Hematopoietic multipotent progenitor cell treated with erythropoietin and hydrocortisone succinate and interleukin-3 and kit ligand, for 17 days (in vitro differentiated cells): ENCODE measurements around the gene SESN3.
A peak's percentile ranks its signal among the peaks of the same experiment; 100 is the strongest.
"Not testable (repeated sequence)": the region's sequence is repeated elsewhere in the genome, so short reads cannot be mapped to it uniquely, and the experiment has no call there.

Experiments
- DNase-seq: peaks from one replicate; pipeline ENCODE4 v3.0.0-alpha.2; 2015; ENCODE audit warnings: low spot score

The SESN3 gene

DNA sequence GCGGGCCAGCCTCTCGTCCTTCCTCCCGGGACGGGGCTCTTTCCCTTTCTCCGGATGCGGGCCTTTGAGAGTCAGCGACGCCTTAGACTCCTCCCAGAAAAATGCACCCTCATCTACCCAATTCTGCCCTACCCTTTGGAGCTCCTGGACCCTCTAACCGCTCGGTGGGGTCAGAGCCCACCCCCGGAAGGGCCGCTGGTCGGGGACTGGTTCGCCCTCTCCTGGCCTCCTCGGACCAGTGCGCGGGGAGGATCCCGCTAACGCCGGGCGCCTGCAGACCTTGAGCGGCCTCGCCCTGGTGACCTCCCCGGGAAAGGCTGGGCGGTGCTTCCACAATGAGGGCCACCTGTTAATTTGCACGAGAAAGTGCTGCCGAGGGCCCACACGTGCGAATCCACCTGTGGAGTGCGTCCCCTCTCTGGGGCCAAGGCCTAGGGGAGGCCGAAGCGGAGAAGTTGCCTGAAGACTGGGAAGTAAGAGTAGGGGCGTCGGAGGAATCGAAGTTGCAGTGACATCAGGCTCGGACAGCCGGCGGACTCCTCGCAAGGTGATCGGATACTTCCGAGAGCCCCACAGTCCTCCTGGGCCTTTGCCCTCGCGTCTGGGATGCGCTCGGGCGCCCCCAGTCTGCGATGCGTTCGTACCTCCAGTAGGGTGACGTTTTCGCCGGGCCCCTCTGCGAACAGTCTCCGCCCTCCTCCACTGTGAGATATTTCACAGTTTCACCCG lies 79.9 kb downstream of the SESN3 start:
- DNase-seq: peak; percentile 97

DNA sequence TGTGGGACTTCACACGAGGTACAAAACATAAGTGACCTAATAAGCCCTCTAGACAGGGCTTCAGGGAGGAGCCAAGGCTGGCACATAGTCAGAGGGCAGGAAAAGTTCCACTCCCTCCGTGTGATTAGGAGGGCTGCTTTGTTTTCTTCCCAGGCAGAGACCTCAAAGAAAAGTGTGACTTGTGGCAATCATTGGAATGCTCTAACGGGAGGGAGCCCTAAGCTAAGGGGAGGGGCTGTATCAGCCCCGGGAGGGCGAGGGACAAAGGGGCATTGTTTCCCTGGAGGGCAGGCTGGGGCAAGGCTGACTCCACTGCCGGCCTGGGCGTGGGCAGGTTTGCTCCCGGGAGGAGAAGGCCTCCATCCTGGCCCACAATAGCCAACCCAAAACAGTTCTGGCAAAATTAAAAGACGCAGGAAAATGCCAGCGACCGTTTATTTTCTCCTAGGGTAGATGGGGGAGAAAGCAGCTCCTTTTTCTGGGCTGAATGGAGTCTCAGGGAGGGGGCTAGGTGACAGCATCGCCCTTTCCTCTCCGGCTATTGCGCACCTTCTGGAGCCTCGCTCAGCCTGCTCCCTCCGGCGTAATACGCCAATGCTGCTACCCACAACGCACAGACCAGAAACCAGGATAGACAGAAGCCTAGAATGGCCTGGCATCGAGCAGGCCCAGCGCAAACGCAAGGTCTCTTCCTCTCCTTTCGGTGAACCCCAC lies 81.2 kb downstream of the SESN3 start:
- DNase-seq: peak; percentile 73

DNA sequence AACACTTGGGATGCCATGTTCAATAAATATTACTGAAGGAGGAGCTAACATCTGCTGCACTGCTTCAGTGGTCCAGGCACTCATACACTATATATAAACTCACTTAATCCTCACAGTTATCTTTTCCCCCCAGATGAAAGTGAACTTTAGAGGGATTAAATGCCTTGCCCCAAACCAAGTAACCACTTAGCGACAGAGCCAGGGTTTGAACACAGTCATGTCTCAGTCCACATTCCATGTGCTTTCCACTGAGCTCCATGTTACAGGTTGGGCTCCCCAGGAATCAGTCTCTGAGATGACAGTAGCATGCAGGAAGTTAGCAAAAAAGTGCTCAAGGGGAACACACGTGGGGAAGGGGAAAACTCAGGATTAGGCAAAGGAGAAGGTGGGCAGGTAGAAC lies 82.1 kb downstream of the SESN3 start:
- peak; percentile 51 for DNase-seq

DNA sequence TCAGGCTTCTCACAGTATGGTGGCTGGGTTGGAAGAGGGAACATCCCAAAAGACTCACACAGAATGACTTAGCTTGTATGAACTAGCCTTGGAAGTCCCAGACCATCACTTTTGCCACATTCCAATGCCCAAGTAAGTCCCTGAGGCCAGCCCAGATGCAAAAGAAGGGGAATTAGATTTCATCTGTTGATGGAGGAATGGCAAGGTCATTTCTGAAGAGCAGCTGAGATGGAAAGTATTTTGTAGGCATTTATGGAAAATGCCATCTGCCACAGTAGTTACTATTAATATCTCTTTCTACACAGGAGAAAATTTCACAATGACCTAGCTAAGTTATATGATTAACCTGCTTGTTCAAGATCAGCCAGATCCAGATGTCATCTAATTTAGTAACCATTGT lies 82.6 kb downstream of the SESN3 start:
- peak; percentile 53 for DNase-seq

DNA sequence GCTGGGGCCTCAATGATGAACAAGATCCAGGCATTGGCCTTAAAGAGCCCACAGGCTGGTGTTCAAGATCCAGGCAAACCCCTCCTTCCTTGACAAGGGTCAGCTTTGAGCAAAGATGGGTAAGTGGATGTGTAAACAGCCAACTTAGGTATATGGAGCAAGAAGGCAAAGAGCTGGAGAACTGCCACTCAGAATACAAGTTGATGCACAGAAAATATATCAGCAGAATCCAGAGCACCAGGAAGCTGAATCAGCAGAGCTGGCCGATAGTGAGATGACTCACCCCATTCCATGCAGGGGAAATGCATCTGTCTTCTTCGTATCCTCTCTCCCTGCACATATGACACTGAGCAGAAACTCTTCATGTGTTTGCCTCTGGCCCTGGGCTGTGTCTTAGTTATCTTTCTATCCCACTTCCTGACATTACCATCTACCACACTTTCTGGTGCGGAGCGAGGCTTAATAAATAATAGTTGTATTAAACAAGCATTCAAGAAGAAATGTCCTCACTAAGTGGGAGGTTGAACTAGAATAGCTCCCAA lies 83.6 kb downstream of the SESN3 start:
- peak; percentile 93 for DNase-seq

DNA sequence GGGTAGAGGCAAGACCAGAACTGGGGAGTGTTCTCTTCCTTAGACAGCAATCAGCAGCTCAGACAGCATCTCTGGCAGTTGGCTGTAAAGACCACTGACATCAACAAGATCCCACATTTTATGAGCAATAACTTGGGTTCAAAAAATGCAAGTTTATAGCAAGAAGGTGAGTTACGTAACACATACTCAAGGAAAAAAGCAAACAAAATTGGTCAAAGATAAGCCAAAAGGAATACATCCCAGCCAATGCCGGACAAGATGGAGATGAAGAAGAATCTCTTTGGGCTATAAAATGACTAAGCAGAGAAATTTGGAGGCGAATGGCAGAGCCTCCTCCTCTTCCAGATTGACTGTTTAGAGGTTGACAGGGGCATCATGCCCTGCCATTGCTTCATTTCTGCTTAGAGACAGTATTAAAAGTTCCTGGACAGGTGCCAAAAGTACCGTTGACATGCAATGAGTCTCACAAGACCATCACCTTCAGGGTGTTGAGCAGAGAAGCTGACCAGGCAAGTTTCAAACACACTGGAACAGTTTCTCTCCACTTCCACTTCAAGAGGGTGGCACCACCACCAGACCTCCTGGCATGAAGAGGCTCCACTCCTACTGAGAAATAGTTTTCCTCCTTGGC lies 85.5 kb downstream of the SESN3 start:
- peak; percentile 70 for DNase-seq

DNA sequence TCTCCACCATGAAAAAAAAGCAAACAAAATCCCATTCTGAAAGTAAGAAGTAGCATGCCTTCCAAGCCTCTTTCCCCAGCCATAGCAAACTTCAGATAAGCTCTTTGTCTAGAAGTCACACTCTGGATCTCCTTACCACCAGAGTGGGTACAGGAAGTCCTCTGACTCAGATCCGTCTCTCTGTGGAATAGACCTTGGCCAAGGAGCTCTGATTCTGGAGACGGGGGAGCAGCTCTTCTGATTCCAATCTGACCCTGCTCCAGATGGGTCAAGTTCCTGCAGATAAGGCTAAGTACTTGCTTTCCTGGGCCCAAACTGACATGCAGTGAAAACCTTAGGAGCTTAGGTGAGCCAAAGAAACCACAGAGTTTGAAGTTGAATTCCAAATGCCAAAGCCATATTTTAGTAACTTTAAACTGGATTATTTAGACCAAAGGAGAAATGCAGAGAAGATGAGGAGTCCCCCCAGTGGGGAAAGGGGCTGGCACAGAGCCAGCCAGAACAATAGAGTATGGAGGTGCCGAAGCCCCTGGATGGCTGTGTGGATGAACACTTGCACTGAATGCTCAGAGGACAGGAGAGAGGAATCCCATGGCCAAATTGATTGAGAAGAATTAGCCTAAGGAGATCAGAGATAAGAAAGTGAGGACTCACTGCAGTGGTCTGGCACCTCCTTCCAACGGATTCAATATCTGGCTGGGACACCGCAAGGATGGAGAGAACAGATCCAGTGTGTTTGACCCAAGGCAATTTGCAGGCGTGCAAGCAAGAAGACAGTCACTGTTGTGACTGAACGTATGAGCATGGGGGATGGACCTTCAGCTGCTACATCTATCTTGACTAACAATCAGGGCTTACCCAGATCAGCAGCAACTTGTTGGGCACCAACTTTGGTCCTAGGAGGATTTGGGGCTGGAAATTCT lies 86.4 kb downstream of the SESN3 start:
- DNase-seq: peak; percentile 39

DNA sequence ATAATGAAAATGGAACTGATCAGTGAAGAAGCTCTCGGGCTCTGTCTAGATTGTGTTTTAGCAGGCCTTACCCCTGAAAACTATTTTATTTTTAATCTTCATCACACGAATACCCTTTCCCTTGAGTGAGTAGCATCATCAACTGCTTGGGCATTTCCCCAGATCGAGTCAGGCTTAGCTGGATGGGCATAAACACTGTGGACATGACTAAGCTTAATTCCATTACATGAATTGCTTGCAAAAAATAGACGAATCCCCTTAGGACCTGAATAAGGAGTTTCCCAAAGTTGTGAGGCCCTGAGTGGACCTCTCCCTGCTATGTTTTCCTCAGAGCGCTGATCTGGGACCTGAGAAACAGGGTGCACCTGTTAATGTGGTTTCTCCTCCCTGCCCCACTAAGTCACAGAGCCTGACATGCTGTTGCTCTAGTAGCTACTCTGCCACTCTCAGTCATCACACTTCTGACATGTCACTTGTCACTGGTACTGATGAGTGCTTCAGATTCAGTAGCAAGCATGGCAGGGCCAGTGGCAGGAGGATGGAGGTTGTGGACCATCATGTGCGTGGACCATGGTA lies 87.8 kb downstream of the SESN3 start:
- DNase-seq: peak; percentile 37

DNA sequence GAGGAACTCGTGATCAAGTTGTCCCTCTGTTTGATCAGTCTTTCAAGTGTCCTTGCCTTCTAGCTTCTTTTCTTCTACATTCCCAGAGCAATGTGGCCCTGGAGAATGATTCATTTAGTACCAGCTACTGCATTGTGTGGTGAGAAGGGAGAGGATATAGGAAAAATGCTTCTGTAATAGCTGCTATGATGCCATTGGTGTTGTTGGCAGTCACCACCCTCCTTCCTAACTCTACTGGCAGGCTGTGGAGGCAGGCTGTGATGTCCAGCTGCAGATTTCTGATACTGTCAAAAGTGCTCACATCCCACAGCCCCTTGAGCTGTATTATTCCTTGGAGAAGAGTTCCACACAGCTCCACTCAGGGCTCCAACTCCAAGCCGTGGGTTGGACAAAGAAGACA lies 88.6 kb downstream of the SESN3 start:
- no peak for DNase-seq

DNA sequence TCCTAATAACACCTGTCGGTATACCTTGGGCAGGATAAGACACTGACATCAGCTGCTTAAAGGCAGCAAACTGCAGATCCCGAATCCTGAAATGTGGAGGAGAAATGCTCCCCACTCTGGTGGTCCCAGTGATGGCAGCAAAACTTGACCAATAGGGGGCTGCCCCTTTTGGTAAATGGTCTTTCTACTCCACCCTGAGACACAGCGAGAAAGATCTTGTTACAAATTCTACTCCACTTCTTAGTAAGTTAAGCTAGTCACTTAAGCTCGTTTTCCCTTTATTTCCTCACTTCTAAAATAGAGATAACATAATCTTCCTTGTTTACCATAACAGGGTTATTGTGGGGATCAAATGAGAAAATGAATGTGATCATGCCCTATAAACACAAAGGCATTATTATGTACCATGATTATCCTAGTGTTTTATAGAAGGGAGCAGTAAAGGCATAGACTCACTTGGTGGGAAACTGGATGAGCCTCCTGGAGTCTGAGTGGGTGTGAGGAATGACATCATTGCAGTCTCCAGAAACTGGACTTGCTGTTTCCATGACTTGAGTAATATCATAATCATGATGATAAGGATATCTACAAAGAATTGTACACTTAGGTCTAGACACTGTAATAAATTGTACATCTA lies 90.5 kb downstream of the SESN3 start:
- no peak for DNase-seq

DNA sequence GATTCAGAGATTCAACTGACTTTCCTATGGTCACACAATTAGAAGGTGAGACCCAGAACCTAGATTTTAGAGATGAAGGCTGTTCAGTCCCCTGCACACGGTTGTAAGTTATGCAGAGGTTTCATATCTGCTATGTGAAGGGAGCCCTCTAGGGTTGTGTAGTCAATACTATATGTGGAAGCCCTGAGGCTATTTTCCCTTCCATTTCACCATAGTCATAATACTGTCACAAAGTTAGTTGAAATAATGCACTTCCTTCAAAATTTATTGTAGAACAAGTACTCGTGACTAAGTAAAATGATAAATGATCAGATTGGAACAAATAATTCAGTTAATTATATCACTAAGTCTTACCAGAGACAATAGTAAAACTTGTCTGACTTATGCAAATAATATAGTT lies 92.6 kb downstream of the SESN3 start:
- DNase-seq: peak; percentile 51

DNA sequence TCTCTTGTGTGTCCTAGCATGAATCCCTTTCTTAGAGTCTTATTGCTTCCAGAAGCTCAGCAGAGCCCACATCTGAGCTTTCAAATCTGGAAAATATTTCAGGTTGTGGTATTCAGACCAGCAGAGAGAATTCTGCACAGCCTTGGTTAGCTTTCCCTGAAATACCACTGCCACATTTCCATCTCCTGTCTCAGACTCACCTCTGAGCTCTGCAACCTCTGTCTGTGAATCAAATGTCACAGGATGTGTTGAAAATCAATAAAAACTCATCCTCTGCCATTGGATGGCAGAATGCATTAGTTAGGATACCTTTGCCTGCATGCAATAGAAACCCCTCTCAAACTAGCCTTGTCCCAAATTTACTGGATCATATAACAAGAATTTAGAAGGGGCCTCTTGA lies 93.7 kb downstream of the SESN3 start:
- no peak for DNase-seq

DNA sequence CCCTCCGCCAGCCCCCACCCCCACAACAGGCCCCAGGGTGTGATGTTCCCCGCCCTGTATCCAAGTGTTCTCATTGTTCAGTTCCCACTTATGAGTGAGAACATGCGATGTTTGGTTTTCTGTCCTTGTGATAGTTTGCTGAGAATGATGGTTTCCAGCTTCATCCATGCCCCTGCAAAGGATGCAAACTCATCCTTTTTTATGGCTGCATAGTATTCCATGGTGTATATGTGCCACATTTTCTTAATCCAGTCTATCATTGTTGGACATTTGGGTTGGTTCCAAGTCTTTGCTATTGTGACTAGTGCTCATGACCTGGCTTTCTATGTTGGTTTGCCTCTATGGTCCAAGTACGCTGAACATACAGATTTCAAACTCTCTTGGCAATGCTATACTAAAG lies 94.3 kb downstream of the SESN3 start:
- DNase-seq: not testable (repeated sequence)

DNA sequence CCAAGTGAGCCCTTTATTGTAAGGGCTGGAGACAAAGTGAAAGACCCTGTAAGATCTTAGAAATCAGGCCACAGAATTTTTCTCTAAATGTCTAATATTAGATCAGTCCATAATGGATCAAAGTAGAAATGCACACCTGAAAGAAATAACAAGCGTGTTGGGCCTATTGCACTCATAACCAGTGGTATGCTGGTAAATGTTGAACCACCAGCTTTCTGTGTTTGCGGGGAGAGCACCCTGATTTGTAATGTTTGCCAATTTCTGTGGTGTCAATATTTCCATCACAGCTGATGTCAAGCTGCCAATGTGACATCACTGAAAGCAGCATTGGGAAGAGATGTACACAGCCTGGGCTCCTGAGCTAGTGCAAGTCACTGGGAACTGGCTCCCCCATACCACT lies 95.1 kb downstream of the SESN3 start:
- no peak for DNase-seq

DNA sequence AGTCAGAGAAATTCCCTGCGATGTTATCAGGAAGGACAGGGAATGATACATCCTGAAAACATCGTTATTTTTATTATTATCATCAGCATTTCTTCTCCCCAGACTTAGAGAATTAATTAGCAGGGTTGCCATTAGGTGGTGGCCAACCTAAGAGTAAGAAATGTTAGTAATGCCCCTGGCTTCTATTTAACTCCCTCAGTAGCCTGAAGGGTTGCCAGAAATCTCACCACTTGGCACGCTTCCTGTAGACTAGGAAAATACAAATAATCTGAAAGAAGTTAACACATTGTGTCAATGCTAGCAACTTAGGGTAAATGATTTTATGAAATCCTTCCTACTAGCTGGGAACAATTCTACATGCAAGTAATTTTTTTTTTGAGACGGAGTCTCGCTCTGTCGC lies 95.8 kb downstream of the SESN3 start:
- no peak for DNase-seq

DNA sequence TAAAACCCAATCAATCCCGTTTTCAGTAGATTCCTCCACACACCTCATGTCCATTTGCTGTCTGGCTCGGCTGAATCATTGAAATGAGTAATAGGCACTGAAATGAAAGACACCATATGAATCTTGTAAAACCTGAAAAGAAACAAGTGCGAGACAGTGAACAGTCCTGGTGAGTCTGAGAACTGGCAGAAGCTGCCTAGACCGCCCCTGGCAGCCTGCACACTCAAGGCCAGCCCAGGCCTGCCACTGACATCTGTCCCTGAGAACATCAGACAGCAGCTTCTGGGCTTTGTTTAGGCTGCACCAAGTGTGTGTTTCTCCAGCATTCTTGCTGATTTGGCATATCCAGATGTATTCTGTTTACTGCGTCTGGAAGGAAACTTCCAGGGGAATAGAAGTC lies 96.5 kb downstream of the SESN3 start:
- no peak for DNase-seq

DNA sequence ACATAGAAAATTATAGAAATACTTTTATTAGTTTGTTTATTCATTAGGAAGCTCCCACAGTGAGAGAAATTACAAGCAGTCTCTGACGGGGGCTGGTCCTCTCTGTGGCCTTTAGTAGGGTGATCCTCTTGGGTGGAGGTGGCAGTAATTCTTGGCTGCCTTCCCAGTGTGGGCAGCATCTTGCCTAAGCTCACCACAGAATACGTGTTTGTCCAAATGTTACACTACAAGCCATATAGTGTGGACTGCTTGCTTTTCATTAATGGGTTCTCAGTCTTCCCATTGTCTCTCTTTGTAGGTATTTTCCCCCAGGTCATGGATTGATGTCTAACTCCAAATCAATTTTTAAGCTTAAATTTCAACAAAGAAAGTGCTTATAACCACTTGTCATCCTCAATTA lies 98.0 kb downstream of the SESN3 start:
- DNase-seq: peak; percentile 73

DNA sequence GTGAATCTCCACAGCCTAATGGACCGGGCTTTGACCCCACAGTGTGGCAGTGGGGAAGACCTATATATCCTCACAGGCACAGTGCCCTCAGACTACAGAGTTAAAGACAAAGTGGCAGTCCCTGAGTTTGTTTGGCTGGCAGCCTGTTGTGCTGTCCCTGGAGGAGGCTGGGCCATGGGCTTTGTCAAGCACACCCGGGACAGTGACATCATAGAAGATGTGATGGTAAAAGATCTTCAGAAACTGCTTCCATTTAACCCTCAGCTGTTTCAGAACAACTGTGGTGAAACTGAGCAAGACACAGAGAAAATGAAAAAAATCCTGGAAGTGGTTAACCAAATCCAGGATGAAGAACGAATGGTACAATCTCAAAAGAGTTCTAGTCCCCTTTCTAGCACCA lies 102.4 kb downstream of the SESN3 start:
- DNase-seq: no peak

DNA sequence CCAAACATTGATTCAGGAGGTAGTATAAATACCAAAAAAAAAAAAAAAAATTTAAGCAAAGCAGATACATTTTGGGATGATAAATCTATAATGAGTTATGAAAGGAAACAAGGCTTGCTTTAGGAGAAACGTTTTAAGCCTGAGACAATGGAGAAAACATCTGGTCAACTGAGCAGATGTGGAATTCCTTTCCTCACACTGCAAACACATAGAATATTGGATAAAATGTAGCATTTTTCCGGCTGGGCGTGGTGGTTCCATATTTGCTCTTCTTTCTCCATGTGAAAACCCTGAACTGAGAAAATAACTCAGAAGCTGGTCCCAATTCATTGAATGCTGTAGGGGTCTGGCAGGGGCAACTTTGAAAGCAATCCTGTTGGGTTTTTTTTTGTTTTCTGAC lies 107.4 kb downstream of the SESN3 start:
- no peak for DNase-seq

DNA sequence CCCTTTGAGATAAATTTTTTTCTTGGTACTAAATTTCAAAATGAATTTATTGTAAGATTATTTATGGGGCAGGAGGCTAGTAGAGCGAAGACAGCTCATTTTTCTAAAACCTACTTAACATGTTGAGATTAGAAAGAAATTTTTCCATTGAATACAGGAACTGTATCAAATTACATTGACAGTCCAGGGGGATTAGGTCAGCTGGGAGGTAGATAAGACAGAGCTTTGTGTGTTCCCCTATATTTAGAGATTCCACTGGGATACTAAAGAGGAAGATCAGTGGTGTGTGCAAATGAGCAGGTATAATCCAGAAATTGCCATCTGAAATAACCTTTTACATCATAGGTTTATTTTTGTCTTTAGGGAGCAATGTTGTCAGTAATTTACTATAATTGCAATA lies 109.3 kb downstream of the SESN3 start:
- no peak for DNase-seq
